ENCODE data around the gene FTO.

- TF ChIP-seq CTCF (conservative IDR thresholded peaks at IDR 0.05 in 1 of 2, IDR thresholded peaks at IDR 0.05 in 1 of 2; ENCODE audit: extremely low read depth in 1 of 2, insufficient read depth in 1 of 2, low read depth in 1 of 2, low read length in 2 of 2) (no peak), EZH2 (IDR thresholded peaks at IDR 0.05; ENCODE audit: borderline replicate concordance, low read length) (no peak)
Observed at GRCh38 chr16:53960954-53961616, 257.1 kb downstream of the FTO start.

Measured in mammary epithelial cell (primary cell).